OCI-LY3 (cell line): ENCODE measurements around the gene RNF208.

Experiments used
- EZH2phosphoT487 ChIP-seq: fragments of 200-600 bp; shearing (Covaris generic); IDR thresholded peaks from 2 replicates; pipeline ENCODE4 v1.6.1; 2018; ENCODE audit warnings: antibody characterized with exemption, mixed run types, low read depth
- TF ChIP-seq, protein P1 (sequence below): fragments of 200-600, 300-600 bp; sonication (generic); IDR thresholded peaks from 2 replicates; pipeline ENCODE4 v1.5.1; 2014; ENCODE audit warnings: antibody characterized with exemption, low read length, low read depth

DNA sequence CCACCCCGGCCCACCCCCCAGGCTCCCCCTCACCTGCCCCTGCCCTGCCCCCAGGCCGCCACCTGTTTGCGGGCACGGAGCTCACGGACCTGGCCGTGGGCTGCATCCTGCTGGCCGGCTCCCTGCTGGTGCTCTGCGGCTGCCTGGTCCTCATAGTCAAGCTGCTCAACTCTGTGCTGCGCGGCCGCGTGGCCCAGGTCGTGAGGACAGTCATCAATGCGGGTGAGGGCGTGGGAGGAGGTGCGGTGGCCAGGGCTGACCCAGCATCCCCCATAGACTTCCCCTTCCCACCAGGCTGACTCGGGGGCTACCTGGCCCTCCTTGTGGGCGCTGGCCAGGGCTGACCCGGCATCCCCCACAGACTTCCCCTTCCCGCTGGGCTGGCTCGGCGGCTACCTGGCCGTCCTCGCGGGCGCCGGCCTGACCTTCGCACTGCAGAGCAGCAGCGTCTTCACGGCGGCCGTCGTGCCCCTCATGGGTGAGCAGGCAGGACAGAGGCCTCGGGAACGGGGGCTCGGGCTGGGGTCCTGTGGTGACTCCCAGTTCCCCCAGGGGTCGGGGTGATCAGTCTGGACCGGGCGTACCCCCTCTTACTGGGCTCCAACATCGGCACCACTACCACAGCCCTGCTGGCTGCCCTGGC, 12.1 kb upstream of the RNF208 start:
- TF ChIP-seq, protein P1, sequence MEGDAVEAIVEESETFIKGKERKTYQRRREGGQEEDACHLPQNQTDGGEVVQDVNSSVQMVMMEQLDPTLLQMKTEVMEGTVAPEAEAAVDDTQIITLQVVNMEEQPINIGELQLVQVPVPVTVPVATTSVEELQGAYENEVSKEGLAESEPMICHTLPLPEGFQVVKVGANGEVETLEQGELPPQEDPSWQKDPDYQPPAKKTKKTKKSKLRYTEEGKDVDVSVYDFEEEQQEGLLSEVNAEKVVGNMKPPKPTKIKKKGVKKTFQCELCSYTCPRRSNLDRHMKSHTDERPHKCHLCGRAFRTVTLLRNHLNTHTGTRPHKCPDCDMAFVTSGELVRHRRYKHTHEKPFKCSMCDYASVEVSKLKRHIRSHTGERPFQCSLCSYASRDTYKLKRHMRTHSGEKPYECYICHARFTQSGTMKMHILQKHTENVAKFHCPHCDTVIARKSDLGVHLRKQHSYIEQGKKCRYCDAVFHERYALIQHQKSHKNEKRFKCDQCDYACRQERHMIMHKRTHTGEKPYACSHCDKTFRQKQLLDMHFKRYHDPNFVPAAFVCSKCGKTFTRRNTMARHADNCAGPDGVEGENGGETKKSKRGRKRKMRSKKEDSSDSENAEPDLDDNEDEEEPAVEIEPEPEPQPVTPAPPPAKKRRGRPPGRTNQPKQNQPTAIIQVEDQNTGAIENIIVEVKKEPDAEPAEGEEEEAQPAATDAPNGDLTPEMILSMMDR, result no peak
- TF ChIP-seq EZH2phosphoT487, result no peak
